Left hindlimb (tissue), 1 donor: Measurements from ENCODE around the gene CRHR2.

Source experiments
- DNase-seq: peaks from one replicate; pipeline ENCODE4 v3.0.0-alpha.2; 2018

The CRHR2 gene

GRCh38 chr7:30674876-30675275, 7.4 kb downstream of the CRHR2 start:
- no peak for DNase-seq

GRCh38 chr7:30674420-30674819, 7.8 kb downstream of the CRHR2 start:
- DNase-seq = no peak

DNA sequence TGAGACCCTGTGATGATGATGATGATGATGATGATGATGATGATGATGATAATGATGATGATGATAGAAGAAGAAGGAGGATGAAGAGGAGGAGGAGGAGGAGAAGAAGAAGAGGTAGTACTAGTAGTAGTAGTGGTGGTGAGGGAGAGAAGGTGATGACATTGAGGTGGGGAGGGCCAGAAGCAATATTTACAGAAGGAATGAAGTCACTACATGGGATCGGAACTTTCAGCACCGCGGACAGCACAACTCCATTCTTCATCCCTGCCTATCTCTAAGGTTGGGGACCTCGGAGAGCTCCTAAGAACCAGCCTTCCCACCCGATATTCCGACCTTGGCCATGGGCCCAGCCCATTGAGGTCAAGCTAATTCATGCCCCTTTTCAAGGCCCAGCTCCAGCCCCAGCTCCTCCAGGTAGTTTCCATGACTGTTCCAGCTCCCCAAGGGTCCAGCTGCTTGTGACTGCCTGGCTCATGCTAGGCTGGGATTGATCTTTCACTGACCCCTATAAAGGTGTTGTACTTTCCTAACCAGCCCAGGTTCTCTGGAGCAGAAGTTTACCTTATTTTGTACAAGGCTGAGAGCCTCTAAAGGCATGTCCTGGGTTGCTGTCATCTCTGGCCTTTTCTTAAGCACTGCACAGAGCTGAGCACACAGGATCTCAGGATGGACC, 10.3 kb downstream of the CRHR2 start:
- peak; percentile 57 for DNase-seq

GRCh38 chr7:30668102-30668501, 14.2 kb downstream of the CRHR2 start:
- DNase-seq = no peak

- DNase-seq = no peak
These were observed 15.1 kb downstream of the CRHR2 start for GRCh38 chr7:30667172-30667571.

DNA sequence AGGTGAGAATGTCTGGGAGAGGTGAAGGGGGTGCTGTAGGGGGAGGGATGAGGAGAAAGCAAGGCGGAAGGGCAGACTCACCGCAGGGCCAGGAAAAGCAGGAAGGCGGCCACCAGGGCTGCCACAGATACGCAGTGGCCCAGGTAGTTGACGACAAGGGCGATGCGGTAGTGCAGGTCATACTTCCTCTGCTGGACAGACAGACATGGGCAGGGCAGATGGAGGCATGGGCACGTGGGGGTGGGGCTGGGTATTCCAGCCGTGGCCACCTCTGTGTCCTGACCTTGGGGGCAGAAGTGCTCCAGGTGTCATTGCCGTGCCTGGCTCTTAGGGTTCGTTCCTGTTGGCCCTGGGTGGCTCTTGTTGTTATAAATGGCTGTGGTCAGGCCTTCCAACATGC, 16.8 kb downstream of the CRHR2 start:
- DNase-seq = no peak

- DNase-seq = no peak
These were observed 17.2 kb downstream of the CRHR2 start for GRCh38 chr7:30665043-30665442.

GRCh38 chr7:30664184-30664885, 17.9 kb downstream of the CRHR2 start:
- no peak for DNase-seq

DNA sequence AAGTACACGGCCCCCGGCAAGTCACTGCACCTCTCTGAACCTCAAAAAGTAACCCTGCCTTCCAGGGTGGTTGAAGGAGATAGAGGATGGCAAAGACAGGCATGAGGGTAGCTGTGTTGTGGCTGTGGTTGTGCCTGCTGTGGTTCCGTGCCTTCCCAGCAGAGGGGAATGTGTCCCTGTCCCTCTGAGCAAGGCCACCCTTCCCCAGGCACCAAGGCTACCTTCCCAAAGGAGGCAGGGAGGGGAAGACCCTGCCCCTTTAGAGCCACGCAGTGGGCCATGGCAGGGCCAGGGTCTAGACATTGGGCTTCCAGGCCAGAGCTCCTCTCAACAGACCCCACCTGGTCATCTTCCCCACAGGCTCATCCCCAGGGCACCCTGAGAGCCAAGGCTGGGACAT, 18.8 kb downstream of the CRHR2 start:
- DNase-seq = no peak

GRCh38 chr7:30662431-30662939, 19.8 kb downstream of the CRHR2 start:
- DNase-seq = no peak

- DNase-seq = no peak
These were observed 20.3 kb downstream of the CRHR2 start for GRCh38 chr7:30661926-30662325.

DNA sequence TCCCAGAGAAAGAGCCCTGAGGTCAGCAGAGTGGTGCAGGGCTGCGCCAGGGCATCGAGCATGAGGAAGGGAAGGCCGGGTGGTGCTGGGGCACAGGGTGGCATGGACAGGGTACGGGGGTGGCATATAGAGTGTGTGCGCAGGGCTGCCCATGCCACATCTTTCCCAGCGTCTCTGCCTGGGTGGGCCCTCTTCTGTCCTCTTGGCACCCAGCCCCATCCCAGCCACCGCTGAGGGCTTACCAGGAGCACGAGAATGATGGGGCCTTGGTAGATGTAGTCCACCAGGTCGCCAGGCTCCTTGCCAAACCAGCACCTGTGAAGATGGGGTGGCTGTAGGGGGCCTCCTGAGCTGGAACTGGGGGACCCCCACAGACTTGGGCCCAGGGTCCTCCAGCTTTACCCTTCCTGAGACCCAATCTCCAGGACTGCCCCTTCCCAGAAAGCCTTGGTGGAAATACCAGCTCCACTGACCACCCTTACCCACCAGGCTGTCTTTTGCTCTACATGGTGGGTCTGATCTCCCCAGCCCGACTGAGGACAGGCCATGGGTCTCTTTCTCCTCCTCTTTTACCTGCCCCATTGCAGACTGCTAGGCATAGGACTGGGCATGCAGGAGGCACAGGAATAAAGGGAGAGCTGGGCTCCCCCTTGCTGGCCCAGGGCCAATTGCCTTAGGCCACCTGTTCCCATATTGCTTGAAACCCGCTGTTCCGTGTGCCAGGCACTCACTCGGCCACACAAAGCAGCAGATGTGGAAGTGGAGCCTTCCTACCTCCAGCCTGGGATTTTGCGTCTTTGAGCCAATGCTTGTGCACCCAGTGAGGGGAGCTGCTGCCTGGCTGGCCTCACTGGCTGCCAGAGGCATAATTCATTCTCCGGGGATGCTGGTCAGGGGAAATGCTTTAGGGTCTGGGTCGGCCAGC, 21.7 kb downstream of the CRHR2 start:
- no peak for DNase-seq

GRCh38 chr7:30659312-30659711, 22.9 kb downstream of the CRHR2 start:
- no peak for DNase-seq

DNA sequence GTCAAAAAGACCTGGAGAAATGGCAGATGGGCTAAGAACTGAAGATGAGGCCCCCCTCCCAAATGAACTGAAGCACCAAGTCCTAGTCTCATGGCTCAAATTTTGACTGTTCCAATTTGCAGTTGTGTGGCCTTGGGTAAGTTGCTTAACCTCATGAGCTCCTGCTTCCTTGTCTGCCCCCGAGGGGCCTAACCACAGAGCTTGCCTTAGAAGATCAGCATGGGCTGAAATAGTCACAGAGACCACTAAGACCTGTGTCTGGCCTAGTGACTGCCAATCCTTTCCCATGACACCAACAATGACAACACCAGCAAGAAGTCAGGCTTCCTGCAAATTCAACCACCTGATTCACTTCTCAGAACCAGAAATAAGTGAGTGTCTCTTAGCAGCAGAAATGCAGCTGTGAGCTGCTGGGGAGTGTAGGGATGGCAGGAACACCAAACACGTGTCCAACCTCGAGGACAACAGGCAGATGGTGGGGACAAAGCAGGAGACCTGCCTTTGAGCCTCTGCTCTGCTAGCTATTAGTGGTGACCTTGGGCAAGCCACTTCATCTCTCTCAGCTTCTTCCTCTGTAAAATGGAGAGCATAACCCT, 23.7 kb downstream of the CRHR2 start:
- no peak for DNase-seq

DNA sequence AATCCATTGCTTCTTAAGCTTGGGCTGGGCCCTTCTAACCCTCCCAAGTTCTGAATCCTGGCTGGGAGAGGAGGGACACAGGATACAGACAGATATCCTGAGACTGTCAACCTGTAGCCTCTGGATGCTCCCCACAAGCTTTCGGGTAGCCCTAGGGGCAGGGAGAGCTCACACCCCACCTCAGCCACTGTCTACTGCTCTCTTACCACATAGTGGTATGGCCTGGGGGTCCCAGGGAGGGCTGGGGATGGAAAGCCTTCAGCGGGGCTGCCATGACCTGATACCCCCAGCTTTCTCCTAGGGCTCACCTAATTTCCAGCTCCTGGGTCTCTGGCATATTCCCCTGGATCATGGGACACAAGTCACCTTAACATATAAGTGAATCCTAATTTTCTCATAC, 25.1 kb downstream of the CRHR2 start:
- DNase-seq = no peak

DNA sequence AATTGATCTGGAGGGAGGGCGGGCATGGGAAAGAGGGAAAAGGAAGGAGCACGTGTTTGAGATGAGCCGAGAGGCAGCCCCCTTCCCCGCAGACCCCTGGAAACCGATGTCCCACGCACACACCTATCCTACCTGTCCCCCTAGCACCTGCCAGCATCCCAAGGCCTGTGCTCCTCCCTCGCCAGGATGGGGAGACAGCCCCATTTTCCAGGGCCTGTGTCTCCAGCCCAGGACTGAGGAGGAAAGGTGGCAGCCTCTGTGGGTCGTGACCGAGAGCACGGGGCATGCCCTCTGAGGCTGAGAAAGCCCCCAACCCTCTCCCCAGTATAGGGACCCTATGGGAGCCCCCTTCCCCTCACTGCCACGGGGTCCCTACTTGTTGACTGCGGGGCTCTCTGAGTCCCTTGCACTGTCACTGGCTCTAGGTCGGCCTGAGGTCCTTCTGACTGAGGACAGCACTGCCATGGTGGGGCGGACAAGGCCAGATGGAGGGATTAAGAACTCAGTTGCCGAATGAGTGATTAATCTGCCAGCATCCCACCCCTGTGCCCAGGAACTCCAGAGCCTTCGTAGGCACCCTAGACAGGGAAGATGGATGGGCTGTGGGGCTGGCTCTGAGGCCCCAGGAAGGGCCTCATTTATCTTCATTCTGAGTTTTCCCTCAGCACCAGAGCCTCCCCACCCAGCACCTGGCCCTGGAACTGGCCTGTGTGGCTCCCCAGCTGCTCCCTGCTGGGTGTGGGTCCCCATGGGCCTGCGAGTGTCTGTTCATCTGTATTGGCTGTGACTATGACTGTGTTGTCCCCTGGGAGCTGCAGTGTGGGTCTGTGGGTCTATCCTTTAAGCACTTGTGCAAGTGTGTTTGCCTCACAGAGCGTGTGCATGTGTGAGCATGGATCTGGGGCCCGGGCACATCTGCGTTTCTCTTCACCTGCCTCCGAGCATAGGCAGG, 26.0 kb downstream of the CRHR2 start:
- DNase-seq = no peak

DNA sequence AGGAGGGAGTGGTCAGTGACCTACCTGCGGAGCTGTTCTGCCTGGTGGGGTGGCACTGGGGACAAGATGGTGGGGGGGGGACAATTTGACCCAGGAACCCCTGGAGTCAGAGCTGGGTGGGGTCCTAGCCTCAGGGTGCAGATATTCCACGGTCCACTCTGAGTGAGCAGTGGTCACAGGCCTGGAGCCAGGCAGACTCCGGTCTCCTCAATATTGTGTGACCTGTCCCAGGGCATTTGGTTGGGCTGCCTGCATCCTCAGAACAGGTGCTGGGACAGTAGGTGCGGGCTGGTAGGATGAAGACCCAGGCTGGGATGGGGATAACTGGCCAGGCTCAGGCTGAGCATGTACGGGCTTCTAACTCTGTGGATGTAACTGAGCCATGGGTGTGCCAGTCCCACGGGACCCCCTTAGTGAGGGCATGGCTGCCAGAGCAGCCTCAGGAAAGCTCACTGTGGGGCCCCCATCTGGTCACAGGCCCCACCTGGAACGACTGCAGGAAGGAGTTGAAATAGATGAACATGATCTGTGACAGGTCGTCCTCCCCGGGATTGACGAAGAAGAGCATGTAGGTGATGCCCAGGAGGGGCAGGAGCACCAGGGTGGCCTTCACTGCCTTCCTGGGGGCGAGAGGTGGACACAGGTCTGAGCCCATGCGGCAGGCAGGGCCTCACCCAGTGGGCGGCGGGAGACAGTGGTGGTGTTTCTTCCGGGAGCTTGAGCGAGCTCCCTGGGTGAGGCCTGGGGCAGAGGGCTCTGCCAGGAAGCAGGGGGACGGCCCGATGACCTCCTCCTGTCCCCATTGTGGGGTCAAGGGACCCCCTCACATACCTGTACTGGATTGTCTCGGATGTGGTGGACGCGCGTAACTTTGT, 26.9 kb downstream of the CRHR2 start:
- no peak for DNase-seq

GRCh38 chr7:30654296-30655090, 27.8 kb downstream of the CRHR2 start:
- no peak for DNase-seq

DNA sequence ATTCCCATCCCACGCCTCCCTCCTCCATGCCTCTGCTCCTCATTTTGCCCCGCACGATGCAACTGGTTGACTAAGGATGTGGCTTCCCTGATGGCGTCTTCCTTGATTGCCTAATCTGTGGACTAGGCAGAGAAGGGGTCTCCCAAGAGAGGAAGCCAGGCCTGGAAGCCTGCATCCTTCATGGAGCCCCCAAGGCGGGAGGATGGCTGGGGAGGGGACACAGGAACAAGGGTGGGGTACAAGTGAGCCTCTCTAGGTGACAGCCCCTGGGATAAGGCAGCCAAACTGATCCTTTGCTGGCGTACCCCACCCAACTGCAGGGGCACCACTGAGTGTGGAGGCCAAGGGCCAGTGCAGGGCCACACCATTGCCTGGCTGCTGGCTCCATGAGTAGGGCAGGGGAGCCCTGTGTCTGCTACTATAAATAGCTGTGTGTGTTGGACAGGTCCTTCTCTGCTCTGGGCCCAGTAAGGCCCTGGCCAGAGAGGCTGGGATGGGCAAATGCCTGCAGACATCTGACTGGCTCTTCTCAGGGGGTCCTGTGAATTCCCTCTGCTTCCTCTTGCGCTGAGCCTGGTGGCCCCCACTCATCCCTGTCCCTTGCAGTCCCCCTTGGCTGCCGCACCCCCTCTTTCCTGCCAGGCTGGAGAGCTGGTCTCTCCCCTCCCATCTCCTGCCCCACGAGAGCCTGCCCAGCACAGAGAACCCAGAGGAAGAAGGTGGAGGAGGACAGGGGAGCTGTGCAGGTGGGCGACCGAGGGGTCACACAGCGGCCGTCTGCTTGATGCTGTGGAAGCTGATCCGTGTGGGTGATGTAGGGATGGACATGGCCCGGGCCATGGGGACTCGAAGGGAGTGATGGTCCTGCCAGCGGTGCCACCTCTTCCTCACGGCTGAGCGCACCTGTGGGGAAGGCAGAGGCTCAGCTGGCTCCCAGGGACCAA, 29.3 kb downstream of the CRHR2 start:
- no peak for DNase-seq
